ENCODE measurements around the gene CCDC89.

DNA sequence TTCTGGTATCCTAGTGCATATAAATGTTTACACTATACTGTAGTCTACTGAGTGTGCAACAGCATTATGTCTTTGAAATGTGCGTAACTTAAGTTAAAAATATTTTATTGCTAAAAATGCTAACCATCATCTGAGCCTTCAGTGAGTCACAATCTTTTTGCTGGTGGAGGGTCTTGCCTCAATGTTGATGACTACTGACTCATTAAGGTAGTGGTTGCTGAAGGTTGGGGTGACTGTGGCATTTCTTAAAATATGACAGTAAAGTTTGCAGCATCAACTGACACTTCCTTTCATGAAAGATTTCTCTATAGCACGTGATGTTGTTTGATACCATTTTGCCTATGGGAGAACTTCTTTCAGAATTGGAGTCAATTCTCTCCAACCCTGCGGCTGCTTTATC lies 12.6 kb downstream of the CCDC89 start:
- TF ChIP-seq, protein P1, sequence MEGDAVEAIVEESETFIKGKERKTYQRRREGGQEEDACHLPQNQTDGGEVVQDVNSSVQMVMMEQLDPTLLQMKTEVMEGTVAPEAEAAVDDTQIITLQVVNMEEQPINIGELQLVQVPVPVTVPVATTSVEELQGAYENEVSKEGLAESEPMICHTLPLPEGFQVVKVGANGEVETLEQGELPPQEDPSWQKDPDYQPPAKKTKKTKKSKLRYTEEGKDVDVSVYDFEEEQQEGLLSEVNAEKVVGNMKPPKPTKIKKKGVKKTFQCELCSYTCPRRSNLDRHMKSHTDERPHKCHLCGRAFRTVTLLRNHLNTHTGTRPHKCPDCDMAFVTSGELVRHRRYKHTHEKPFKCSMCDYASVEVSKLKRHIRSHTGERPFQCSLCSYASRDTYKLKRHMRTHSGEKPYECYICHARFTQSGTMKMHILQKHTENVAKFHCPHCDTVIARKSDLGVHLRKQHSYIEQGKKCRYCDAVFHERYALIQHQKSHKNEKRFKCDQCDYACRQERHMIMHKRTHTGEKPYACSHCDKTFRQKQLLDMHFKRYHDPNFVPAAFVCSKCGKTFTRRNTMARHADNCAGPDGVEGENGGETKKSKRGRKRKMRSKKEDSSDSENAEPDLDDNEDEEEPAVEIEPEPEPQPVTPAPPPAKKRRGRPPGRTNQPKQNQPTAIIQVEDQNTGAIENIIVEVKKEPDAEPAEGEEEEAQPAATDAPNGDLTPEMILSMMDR (IDR thresholded peaks at IDR 0.05): no peak
- TF ChIP-seq POLR2A (IDR thresholded peaks at IDR 0.05): no peak

Data from heart left ventricle (tissue), 13 donors.